Activated naive CD8-positive, alpha-beta T cell (primary cell): ENCODE results near the gene MED22.
"Not testable (repeated sequence)": the region's sequence is repeated elsewhere in the genome, so short reads cannot be mapped to it uniquely, and the experiment has no call there.

Experiments
- H3K27ac Mint-ChIP-seq: one replicate; pipeline ENCODE4 v1.8.0; 2021; ENCODE audit warnings: mixed read lengths
- H3K27me3 Mint-ChIP-seq: one replicate; pipeline ENCODE4 v1.8.0; 2021; ENCODE audit warnings: mixed read lengths
- H3K36me3 Mint-ChIP-seq: one replicate; pipeline ENCODE4 v1.8.0; 2021; ENCODE audit warnings: mixed read lengths
- H3K4me1 Mint-ChIP-seq: one replicate; pipeline ENCODE4 v1.8.0; 2021; ENCODE audit warnings: low read depth, mixed read lengths
- H3K4me3 Mint-ChIP-seq: one replicate; pipeline ENCODE4 v1.8.0; 2021; ENCODE audit warnings: mild to moderate bottlenecking, mixed read lengths
- H3K9me3 Mint-ChIP-seq: one replicate; pipeline ENCODE4 v1.8.0; 2021; ENCODE audit warnings: low read depth, mixed read lengths

MED22 gene

DNA sequence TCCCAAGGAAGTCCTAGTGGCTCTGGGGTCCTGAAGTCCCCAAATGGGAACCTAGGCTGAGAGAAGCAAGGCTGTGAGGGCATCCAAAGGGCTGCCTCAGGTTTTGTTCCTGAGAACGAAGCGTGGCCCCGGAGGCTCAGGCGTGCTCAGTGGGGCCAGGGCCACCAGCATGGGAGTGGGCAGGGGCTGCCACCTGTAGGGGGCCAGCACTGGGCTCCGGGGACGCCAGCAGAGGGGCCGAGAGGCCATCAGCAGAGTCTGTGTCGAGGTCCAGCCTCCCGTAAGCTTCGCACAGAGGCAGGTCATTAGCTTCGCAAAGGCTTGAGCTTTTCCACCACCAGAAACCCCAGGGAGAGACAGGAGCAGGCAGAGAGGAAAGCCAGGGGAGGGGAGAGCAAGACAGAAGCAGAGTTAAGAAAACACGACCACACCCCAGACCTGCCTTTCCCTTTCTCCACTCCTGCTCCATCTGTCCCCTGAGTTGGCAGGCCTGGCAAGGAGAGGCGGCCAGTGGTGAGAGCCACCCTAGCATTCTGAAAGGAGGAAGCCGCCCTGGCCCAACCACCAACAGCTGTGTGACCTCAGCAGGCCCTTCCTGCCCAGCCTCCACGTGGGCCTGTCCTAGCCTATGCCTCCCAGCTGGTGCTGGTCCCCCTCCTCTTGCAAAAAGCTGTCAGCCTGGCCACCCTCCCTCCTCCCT, 6.4 kb downstream of the MED22 start:
- no peak overlapping the region for H3K4me3 Mint-ChIP-seq
- H3K9me3 Mint-ChIP-seq = no peaks in the 10 kb centered on the region
- no peak overlapping the region for H3K27ac Mint-ChIP-seq
- H3K36me3 Mint-ChIP-seq = peaks cover 7% of the 10 kb centered on the region
- peaks cover 32% of the 10 kb centered on the region for H3K4me1 Mint-ChIP-seq
- no peaks in the 10 kb centered on the region for H3K27me3 Mint-ChIP-seq

DNA sequence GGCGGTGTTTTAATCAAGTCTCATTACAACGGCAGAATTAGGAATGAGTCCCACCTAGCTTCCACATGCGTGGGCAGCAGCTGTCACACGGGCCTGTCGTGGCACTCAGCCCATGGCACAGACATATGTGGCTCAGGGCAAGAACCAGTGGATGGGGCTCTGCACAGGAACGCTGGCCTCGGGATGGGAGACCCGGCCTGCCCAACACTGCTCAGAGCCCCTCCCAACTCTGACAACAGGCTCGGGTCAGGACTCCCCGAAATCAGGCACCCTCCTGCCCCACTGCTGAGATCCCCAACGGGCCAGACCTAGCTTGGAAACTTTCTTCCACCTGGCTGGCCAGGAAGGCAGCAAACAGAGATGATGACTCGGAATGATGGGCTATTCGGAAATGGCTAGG, 7.0 kb downstream of the MED22 start:
- Mint-ChIP-seq H3K36me3 (peaks cover 7% of the 10 kb centered on the region), H3K9me3 (no peaks in the 10 kb centered on the region), H3K4me1 (peaks cover 27% of the 10 kb centered on the region), H3K27ac (peak overlapping the region; percentile 83), H3K4me3 (peak overlapping the region; percentile 27), H3K27me3 (no peaks in the 10 kb centered on the region)

DNA sequence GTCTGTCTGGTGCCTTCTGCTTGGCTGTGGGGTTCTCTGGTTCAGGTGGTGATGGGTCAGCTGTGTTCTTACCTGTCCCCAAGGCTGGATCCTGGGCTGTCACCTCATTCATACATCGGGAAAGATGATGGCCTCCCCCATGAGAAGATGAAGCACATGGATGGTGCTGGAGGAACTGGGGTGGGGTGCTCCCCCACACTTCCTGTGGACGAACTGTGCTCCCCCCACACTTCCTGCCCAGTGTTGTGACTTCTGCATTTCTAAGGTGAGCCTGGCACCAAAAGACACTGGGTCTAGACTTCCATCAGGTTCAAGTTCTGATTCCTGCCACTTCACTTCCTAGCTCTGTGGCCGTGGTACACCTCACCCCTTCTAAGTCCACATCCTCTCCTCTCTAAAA, 7.7 kb downstream of the MED22 start:
- H3K36me3 Mint-ChIP-seq = peaks cover 7% of the 10 kb centered on the region
- peak overlapping the region; percentile 83 for H3K27ac Mint-ChIP-seq
- no peaks in the 10 kb centered on the region for H3K9me3 Mint-ChIP-seq
- H3K4me1 Mint-ChIP-seq = peaks cover 29% of the 10 kb centered on the region
- no peaks in the 10 kb centered on the region for H3K27me3 Mint-ChIP-seq
- no peak overlapping the region for H3K4me3 Mint-ChIP-seq

DNA sequence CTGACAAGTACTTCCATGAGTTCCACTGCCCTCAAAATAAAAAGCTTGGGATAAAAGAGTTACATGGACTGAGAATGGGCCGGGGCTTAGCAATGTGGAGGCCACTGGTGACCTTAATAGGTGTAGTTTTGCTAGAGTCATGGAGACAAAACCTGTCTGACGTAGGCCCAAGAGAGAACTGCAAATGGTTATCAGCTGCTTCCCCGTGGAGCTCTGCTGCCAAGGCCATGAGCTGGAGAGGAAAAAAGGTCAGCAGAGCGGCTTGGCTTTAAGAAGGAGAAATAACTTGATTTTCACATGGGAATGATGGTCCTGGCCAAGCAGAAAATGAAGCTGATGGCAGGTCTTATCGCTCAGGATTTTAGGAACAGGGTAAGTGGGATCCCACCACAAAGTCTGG, 8.3 kb downstream of the MED22 start:
- H3K27me3 Mint-ChIP-seq = no peaks in the 10 kb centered on the region
- peak overlapping the region; percentile 83 for H3K27ac Mint-ChIP-seq
- H3K4me3 Mint-ChIP-seq = no peak overlapping the region
- no peaks in the 10 kb centered on the region for H3K9me3 Mint-ChIP-seq
- H3K4me1 Mint-ChIP-seq = peaks cover 31% of the 10 kb centered on the region
- H3K36me3 Mint-ChIP-seq = peaks cover 7% of the 10 kb centered on the region

DNA sequence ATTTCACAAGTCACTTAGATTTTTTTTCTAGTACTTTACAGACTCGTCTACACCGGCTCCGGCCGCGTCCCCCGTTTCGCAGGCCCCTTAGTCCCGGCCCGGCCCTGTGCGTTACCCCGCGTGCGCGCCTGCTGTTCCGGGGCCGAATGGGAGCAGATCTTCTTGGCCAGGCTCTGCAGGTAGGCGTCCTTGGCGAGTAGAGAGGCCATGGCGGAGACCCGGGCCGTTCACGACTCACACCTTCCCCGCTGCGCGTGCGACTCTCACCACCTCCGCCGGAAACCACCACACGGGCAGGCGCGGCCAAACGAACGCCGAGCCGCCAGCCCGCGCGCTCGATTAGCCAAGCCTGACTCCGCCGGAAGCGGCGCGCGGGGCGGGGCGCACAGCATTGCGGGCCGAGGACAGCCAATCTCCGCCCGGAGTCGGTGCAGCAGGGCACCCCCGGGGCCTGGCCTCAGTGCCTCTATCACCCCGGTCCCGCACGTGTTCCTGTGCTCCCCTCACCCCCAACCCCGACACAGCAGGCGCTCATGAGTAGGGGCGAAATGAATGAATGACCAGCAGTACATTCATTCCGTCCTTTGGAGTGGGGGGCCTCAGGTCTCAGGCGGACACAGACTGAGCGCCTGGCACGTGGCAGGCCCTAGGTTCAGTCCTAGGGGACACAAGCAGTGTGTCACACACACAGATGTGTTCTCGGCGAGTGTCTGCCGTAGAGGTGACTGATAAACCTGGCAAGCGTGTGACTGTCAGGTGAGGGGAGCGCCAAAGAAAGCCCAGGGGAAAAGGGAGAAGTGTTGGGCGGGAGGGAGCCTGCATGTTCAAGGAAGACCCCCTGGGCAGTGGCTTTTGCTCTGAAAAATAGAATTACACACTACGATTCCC, 11.8 kb downstream of the MED22 start, which contains the start of gene SURF6:
SURF6 (minus strand) TSS at position 265 of the 888 bp plus-strand sequence; CDS start at position 209, 56 bp downstream.
- Mint-ChIP-seq H3K36me3 (peaks cover 7% of the 10 kb centered on the region), H3K27ac (peak within 1 kb of the TSS; percentile 93), H3K27me3 (no peaks in the 10 kb centered on the region), H3K4me1 (peaks cover 37% of the 10 kb centered on the region), H3K4me3 (peak within 1 kb of the TSS; percentile 95), H3K9me3 (no peaks in the 10 kb centered on the region)

DNA sequence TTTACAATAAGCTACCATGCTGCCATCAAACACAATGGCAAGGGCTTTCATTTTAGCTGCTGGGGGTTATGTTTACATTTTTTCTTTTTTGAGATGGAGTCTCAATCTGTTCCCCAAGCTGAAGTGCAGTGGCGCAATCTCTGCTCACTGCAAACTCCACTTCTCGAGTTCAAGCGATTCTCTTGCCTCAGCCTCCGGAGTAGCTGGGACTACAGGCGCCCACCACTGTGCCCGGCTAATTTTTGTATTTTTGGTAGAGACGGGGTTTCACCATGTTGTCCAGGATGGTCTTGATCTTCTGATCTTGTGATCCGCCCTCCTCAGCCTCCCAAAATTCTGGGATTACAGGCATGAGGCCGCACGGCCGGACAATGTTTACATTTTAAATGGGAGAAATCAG, 13.0 kb downstream of the MED22 start:
- peak overlapping the region; percentile 95 for H3K4me3 Mint-ChIP-seq
- H3K27ac Mint-ChIP-seq = peak overlapping the region; percentile 50
- H3K4me1 Mint-ChIP-seq = peaks cover 27% of the 10 kb centered on the region
- not testable (repeated sequence) for H3K27me3 Mint-ChIP-seq, H3K36me3 Mint-ChIP-seq, H3K9me3 Mint-ChIP-seq

DNA sequence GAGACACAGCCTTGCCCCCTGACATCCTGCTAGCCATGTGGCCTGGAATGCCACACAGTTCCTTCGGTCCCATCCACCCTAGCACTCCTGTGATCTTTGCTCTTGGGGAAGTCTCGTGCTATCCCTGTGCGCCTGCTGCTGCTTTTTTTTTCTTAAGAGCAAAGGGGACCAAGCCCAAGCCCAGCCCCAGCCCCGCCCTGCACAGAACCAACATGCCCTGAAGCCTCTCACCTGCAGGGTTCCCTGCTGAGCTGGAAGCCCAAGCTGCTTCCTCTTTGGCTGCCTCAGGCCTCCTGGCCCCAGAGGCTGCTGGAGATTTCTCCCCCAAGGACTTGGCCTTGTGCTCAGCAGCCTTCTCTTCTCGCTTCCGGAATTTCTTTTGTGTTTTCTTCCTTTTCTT, 13.8 kb downstream of the MED22 start:
- H3K4me1 Mint-ChIP-seq = peaks cover 22% of the 10 kb centered on the region
- H3K27me3 Mint-ChIP-seq = no peaks in the 10 kb centered on the region
- peak overlapping the region; percentile 54 for H3K27ac Mint-ChIP-seq
- H3K9me3 Mint-ChIP-seq = no peaks in the 10 kb centered on the region
- H3K36me3 Mint-ChIP-seq = peaks cover 2% of the 10 kb centered on the region
- peak overlapping the region; percentile 95 for H3K4me3 Mint-ChIP-seq

DNA sequence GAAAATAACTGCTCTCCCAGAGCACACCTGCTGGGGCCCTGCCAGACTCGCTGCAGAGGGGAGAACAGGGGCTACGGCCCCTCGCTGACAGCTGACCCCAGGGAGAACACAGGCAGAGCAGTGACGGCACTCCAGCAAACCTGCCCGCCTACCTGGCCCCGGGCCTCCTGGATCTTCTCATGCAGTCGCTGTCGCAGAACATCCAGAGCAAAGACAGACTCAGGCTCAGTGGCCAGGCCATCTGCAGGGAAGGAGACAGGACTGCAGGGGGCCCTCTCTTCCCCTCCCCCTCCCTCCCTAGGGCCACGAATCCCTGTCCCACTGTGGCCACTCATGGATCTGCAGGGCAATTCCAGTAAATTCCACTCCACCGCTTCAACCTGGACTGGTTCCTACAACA, 14.4 kb downstream of the MED22 start:
- Mint-ChIP-seq H3K9me3 (no peaks in the 10 kb centered on the region), H3K4me1 (peaks cover 26% of the 10 kb centered on the region), H3K36me3 (no peaks in the 10 kb centered on the region), H3K27me3 (no peaks in the 10 kb centered on the region), H3K27ac (peak overlapping the region; percentile 54), H3K4me3 (peak overlapping the region; percentile 95)

DNA sequence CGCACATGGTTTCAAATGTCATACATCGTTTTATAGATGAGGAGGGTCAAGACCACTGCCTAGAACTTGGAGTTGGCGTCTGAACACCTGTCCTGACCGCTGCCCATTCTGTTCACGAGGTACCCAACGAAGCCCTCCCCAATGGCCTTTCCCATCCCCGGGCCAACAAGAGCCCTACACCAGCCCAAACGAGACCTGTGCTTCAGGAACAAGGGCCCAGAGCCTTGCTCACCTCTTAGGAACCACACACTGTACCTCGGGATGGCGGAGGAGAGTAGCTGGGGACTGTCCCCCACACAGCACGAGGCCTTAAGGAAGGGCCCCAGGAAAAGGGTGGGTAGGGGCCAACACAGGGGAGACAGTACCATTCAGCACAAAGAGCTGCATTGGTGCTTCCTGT, 14.9 kb downstream of the MED22 start:
- H3K27ac Mint-ChIP-seq = no peak overlapping the region

DNA sequence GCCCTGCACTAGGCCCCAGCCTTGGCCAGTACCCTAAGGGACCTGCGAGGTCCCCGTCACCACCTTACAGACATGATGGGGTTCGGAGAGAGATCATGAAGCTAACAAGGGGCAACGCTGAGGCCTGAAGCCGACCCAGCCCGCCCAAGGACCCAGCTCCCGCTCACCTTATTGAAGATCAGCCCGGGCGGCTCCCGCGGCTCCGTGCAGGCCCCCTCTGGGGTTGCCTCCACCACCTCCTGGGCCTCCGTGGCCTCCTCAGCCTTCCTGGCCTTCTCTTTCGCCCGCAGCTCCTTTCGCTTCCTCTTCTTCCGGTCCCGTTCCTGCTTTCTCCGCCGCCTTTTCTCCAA, 15.6 kb downstream of the MED22 start:
- H3K27me3 Mint-ChIP-seq = no peaks in the 10 kb centered on the region
- H3K4me3 Mint-ChIP-seq = no peak overlapping the region
- no peak overlapping the region for H3K27ac Mint-ChIP-seq
- no peaks in the 10 kb centered on the region for H3K9me3 Mint-ChIP-seq
- peaks cover 24% of the 10 kb centered on the region for H3K4me1 Mint-ChIP-seq
- H3K36me3 Mint-ChIP-seq = no peaks in the 10 kb centered on the region

More for the DNA sequence above, 14.9 kb downstream of the MED22 start:
- Mint-ChIP-seq H3K4me1 (peaks cover 26% of the 10 kb centered on the region), H3K9me3 (no peaks in the 10 kb centered on the region), H3K4me3 (peak overlapping the region; percentile 53), H3K36me3 (no peaks in the 10 kb centered on the region), H3K27me3 (no peaks in the 10 kb centered on the region)

DNA sequence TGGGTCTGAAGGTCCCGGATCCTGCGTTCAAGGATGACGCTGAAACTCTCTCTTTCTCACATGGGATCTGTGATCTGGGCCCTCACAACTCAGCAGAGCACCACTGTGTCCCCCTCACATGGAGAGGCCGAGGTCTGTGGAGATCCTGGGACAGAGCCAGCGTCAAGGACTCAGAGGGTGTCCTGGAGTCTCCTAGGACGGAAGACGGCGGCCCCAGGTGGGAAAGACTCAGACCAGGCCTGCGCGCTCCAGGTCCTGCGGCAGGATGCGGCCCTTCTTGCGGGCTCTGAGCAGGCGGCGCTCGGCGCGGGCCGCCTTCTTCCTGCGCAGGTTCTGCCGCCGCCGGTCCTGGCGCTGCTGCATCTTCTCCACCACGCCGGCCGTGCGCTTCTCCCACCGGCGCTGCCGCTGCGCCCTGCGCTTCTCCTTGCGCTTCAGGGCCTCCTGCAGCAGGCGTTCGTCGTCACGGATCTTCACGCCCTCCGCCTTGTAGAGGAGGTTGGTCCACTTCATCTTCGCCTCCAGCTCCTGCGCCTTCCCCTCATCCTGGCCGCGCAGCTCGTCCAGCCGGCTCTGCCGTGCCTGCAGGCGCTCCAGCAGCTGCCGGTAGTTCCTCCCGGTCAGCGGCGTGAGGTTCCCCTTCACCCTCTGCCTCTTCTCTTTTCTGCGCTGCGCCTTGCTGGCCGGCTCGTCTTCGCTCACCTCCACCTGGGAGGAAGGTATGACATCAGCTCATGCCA, 16.1 kb downstream of the MED22 start:
- Mint-ChIP-seq H3K4me1 (peaks cover 24% of the 10 kb centered on the region), H3K27ac (no peak overlapping the region), H3K27me3 (no peaks in the 10 kb centered on the region), H3K9me3 (no peaks in the 10 kb centered on the region), H3K36me3 (no peaks in the 10 kb centered on the region), H3K4me3 (no peak overlapping the region)

DNA sequence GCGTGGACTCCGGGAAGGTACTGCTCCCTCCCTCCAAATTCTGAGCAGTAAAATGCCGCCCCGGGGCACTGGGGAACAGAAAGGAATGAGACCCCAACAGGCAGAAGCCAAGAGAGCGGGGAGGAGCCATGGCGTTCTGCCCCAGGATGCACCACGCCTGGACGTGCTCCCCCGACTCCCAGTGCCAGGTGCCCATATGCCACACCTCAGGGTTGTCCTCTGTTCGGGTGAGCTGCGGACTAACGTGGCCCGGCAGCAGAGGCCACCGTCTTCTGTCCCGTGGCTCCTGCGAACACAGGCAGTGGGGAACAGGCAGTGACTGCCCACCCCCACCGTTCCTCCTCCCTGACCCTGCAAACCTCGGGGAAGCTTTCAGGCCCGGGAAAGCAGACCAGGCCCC, 16.7 kb downstream of the MED22 start:
- H3K27ac Mint-ChIP-seq = no peak overlapping the region
- H3K9me3 Mint-ChIP-seq = no peaks in the 10 kb centered on the region
- H3K27me3 Mint-ChIP-seq = no peaks in the 10 kb centered on the region
- H3K4me1 Mint-ChIP-seq = peaks cover 22% of the 10 kb centered on the region
- H3K36me3 Mint-ChIP-seq = no peaks in the 10 kb centered on the region
- no peak overlapping the region for H3K4me3 Mint-ChIP-seq

DNA sequence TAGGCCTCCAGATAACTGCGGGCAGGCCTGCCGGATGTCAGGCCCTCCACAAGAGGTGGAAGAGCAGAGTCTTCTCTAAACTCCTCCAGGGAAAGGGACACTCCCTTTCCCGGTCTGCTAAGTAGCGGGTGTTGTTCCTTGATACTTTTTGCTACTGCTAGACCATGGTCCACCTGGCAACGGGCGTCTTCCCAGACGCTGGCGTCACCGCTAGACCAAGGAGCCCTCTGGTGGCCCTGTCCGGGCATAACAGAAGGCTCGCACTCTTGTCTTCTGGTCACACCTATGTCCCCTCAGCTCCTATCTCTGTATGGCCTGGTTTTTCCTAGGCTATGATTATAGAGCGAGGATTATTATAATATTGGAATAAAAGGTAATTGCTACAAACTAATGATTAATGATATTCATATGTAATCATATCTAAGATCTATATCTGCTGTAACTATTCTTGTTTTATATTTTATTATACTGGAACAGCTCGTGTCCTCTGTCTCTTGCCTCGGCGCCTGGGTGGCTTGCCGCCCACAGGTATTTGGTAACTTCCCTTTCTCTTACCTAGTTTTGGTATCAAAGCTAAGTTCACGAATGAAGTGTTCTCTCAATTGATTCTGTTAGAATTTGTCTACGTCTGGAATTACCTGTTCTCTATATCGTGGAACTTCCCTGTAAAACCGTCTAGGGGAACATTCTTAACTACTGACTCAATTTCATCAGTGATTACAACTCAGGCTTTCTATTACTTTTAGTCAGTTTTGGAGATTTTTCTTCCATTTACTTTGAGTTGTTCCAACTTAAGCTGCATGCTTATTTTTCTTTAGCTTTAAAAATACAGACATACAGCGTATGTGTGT, 18.4 kb downstream of the MED22 start:
- not testable (repeated sequence) for H3K9me3 Mint-ChIP-seq, H3K36me3 Mint-ChIP-seq, H3K27me3 Mint-ChIP-seq, H3K4me3 Mint-ChIP-seq
- Mint-ChIP-seq H3K4me1 (peaks cover 19% of the 10 kb centered on the region), H3K27ac (peak overlapping the region; percentile 38)

DNA sequence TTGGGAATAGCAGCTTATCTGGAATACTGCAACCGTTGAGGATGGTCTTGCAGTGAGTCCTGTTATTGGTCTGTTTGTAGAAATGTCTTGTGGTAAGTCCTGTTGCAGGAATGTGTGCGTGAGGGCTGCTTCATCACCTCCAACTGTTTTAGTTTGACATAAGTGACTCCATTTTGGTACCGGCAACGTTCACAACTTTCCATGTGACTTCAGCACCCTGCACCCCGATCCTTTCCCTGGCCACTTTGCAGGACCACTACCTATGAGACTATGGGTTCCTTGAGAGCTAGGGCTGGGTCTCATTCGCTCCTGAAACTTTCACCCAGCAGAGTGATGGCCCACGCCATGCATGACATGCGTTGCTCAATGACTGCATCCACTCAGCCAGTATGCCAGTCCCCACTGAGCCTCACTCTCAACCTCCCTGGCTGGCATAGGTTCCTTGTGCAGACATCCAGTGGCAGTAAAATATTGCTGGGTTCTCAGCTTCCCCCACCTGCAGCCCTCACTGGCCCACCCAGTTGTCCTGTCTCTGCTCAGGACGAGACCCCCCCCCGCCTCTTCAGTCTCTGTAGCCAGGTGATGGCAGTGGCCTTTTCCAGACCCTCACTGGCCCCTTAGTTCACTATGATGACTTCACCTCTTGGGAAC, 20.0 kb downstream of the MED22 start:
- Mint-ChIP-seq H3K27me3 (no peaks in the 10 kb centered on the region), H3K4me1 (peaks cover 12% of the 10 kb centered on the region), H3K9me3 (no peaks in the 10 kb centered on the region), H3K27ac (peak overlapping the region; percentile 56), H3K4me3 (no peak overlapping the region), H3K36me3 (no peaks in the 10 kb centered on the region)
